ENCODE data around the gene RBMS1. TPM values are rescaled to one million over a fixed set of nuclear protein-coding genes. Genes with fewer than 3 reads are reported as not detected.

The RBMS1 gene
- total and polyA plus RNA-seq, 3 donors from 2014 or later: 26.8 to 34.7 (median 30.0) TPM

- peak; percentile 47 for DNase-seq
- Histone ChIP-seq H3K9me3 (no peaks in the 10 kb centered on the region), H3K27me3 (no peaks in the 10 kb centered on the region), H3K36me3 (ENCODE audit: low read depth, missing control alignments) (no peaks in the 10 kb centered on the region), H3K27ac (no peak overlapping the region), H3K4me1 (peaks cover 2% of the 10 kb centered on the region), H3K4me3 (no peak overlapping the region)
- TF ChIP-seq POLR2A (IDR thresholded peaks at IDR 0.05): no peak
- TF ChIP-seq, protein P1, sequence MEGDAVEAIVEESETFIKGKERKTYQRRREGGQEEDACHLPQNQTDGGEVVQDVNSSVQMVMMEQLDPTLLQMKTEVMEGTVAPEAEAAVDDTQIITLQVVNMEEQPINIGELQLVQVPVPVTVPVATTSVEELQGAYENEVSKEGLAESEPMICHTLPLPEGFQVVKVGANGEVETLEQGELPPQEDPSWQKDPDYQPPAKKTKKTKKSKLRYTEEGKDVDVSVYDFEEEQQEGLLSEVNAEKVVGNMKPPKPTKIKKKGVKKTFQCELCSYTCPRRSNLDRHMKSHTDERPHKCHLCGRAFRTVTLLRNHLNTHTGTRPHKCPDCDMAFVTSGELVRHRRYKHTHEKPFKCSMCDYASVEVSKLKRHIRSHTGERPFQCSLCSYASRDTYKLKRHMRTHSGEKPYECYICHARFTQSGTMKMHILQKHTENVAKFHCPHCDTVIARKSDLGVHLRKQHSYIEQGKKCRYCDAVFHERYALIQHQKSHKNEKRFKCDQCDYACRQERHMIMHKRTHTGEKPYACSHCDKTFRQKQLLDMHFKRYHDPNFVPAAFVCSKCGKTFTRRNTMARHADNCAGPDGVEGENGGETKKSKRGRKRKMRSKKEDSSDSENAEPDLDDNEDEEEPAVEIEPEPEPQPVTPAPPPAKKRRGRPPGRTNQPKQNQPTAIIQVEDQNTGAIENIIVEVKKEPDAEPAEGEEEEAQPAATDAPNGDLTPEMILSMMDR (IDR thresholded peaks at IDR 0.05): no peak
- intact Hi-C loops (cut with DNase I; ENCODE audit: low total_unique reads): no loop called here
- 45 to 47% methylated on average over 5 of the region's 5 CpGs for WGBS, 2 donors
Measured at GRCh38 chr2:160338901-160339685, 154.5 kb downstream of the RBMS1 start.

GRCh38 chr2:160337728-160338127 lies 155.9 kb downstream of the RBMS1 start:
- intact Hi-C loops (cut with DNase I; ENCODE audit: low total_unique reads): no loop called here
- WGBS, 2 donors: 56 to 67% methylated on average over 3 of the region's 3 CpGs
- TF ChIP-seq, protein P1 (IDR thresholded peaks at IDR 0.05): no peak
- TF ChIP-seq POLR2A (IDR thresholded peaks at IDR 0.05): no peak
- DNase-seq: no peak
- peaks cover 2% of the 10 kb centered on the region for H3K4me1 ChIP-seq
- no peaks in the 10 kb centered on the region for H3K36me3 ChIP-seq (ENCODE audit: low read depth, missing control alignments)
- H3K27ac ChIP-seq: no peak overlapping the region
- no peaks in the 10 kb centered on the region for H3K9me3 ChIP-seq
- H3K4me3 ChIP-seq: no peak overlapping the region
- H3K27me3 ChIP-seq: no peaks in the 10 kb centered on the region

DNA sequence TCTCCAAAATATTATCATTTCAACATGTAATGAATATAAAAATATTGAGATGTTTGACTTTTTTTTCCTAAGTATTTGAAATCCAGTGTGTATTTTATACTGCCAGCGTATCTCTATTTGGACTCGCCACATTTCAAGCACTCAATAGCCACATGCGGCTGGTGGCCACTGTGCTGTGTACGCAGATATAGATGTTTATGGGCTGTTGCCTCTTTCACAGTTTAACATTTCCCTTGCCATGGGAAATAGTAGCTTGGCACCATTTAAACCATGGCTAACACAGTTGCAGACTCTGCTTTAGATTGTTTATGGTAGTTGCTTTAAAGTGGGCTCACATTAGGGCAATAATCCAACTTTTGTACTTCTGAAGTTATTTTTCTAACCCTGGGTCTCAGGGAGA lies 157.0 kb downstream of the RBMS1 start:
- Histone ChIP-seq H3K9me3 (no peaks in the 10 kb centered on the region), H3K27me3 (no peaks in the 10 kb centered on the region), H3K36me3 (ENCODE audit: low read depth, missing control alignments) (no peaks in the 10 kb centered on the region), H3K27ac (no peak overlapping the region), H3K4me3 (no peak overlapping the region), H3K4me1 (peaks cover 2% of the 10 kb centered on the region)
- intact Hi-C loops (cut with DNase I; ENCODE audit: low total_unique reads): no loop called here
- WGBS, 2 donors: 89 to 93% methylated on average over 4 of the region's 4 CpGs
- TF ChIP-seq, protein P1 (IDR thresholded peaks at IDR 0.05): no peak
- no peak for TF ChIP-seq POLR2A (IDR thresholded peaks at IDR 0.05)
- no peak for DNase-seq

DNA sequence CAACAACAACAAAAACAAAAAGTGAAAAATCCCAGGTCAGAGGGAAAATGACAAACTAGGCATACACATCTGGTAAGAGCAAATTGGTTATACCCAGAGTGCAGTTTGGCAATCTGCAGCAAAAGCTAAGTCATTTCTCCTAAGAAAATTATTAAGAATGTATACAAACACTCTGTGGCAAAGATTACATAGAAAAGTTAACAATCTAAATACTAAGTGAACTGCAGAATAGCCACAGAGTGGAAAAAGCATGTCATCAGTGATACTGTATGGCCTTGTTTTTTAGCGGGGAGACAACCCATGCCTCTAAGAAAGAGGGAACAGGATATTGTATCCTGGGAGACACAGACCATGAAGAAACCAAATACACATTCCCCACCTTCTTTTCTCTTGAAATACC lies 157.5 kb downstream of the RBMS1 start:
- no peak overlapping the region for H3K4me3 ChIP-seq
- WGBS, 2 donors: 59% methylated on average over 1 of the region's 1 CpG
- no peak for TF ChIP-seq POLR2A (IDR thresholded peaks at IDR 0.05)
- TF ChIP-seq, protein P1 (IDR thresholded peaks at IDR 0.05): no peak
- no peaks in the 10 kb centered on the region for H3K36me3 ChIP-seq (ENCODE audit: low read depth, missing control alignments)
- H3K27ac ChIP-seq: no peak overlapping the region
- intact Hi-C loops (cut with DNase I; ENCODE audit: low total_unique reads): no loop called here
- no peaks in the 10 kb centered on the region for H3K9me3 ChIP-seq
- DNase-seq: no peak
- no peaks in the 10 kb centered on the region for H3K27me3 ChIP-seq
- H3K4me1 ChIP-seq: peaks cover 2% of the 10 kb centered on the region

- TF ChIP-seq, protein P1 (IDR thresholded peaks at IDR 0.05): no peak
- TF ChIP-seq POLR2A (IDR thresholded peaks at IDR 0.05): no peak
- no peak for DNase-seq
- WGBS, 2 donors: 65 to 76% methylated on average over 5 of the region's 5 CpGs
- no peaks in the 10 kb centered on the region for H3K27me3 ChIP-seq
- intact Hi-C loops (cut with DNase I; ENCODE audit: low total_unique reads): no loop called here
- no peaks in the 10 kb centered on the region for H3K9me3 ChIP-seq
- H3K4me3 ChIP-seq: no peak overlapping the region
- H3K4me1 ChIP-seq: peaks cover 2% of the 10 kb centered on the region
- no peaks in the 10 kb centered on the region for H3K36me3 ChIP-seq (ENCODE audit: low read depth, missing control alignments)
- H3K27ac ChIP-seq: no peak overlapping the region
Measured at GRCh38 chr2:160335441-160335840, 158.2 kb downstream of the RBMS1 start.
